Hepatocyte (in vitro differentiated cells): ENCODE results near the gene FAM209A.

Source experiments
- CTCF ChIP-seq: fragments of 200-600 bp; sonication (generic); IDR thresholded peaks from 2 replicates; pipeline ENCODE4 v1.5.1; 2016; ENCODE audit warnings: antibody characterized with exemption, mild to moderate bottlenecking; ENCODE audit not compliant: poor library complexity
- EZH2 ChIP-seq: fragments of 200-600 bp; sonication (generic); IDR thresholded peaks from 2 replicates; pipeline ENCODE4 v1.6.1; 2016; ENCODE audit warnings: antibody characterized with exemption, mild to moderate bottlenecking, borderline replicate concordance
- EZH2phosphoT487 ChIP-seq: fragments of 200-600 bp; sonication (generic); IDR thresholded peaks from one replicate; pipeline ENCODE4 v1.6.1; 2018; ENCODE audit warnings: antibody characterized with exemption, mild to moderate bottlenecking, low read depth, moderate library complexity; ENCODE audit not compliant: unreplicated experiment, severe bottlenecking

GRCh38 chr20:56503916-56504315 is 20.6 kb upstream of the FAM209A start:
- TF ChIP-seq CTCF (no peak), EZH2 (no peak), EZH2phosphoT487 (no peak)
